MM.1S (cell line): Measurements from ENCODE around the gene ANKDD1A.

ENCODE experiments used
- DNase-seq: peaks from one replicate; pipeline ENCODE4 v3.0.0-alpha.2; 2015
- H2AFZ ChIP-seq: fragments of 300-600 bp; sonication (generic); 2 replicates; pipeline ENCODE4 v1.6.0; 2016; ENCODE audit warnings: antibody characterized with exemption, low read length
- H3F3A ChIP-seq: fragments of 300-600 bp; sonication (generic); 2 replicates; pipeline ENCODE4 v1.6.1; 2016; ENCODE audit warnings: mild to moderate bottlenecking, antibody characterized with exemption, low read length, moderate library complexity, mixed read lengths; ENCODE audit not compliant: insufficient read depth
- H3K27ac ChIP-seq: fragments of 300-600 bp; sonication (generic); 2 replicates; pipeline ENCODE4 v1.5.1; 2016; ENCODE audit warnings: mild to moderate bottlenecking, low read length
- H3K27me3 ChIP-seq: fragments of 300-600 bp; sonication (generic); replicated peaks from 2 replicates; pipeline ENCODE4 v1.6.0; 2016; ENCODE audit warnings: low read length; ENCODE audit not compliant: insufficient read depth
- H3K36me3 ChIP-seq: fragments of 300-600 bp; sonication (generic); replicated peaks from 2 replicates; pipeline ENCODE4 v1.6.1; 2016; ENCODE audit warnings: mild to moderate bottlenecking, low read length, mixed read lengths; ENCODE audit not compliant: insufficient read depth
- H3K4me1 ChIP-seq: fragments of 300-600 bp; sonication (generic); 2 replicates; pipeline ENCODE4 v1.6.1; 2016; ENCODE audit warnings: low read length, mixed read lengths
- H3K4me2 ChIP-seq: fragments of 300-600 bp; sonication (generic); 2 replicates; pipeline ENCODE4 v1.6.0; 2016; ENCODE audit warnings: low read depth, low read length
- H3K4me3 ChIP-seq: fragments of 300-600 bp; sonication (generic); 2 replicates; pipeline ENCODE4 v1.5.1; 2016; ENCODE audit warnings: low read length, mixed read lengths
- H3K79me2 ChIP-seq: fragments of 300-600 bp; sonication (generic); 2 replicates; pipeline ENCODE4 v1.6.1; 2016; ENCODE audit warnings: mixed run types, low read length, mixed read lengths
- H3K9ac ChIP-seq: fragments of 300-600 bp; sonication (generic); 2 replicates; pipeline ENCODE4 v1.6.1; 2016; ENCODE audit warnings: low read length, mixed read lengths
- H3K9me2 ChIP-seq: fragments of 300-600 bp; sonication (generic); replicated peaks from 2 replicates; pipeline ENCODE4 v1.6.1; 2016; ENCODE audit warnings: mild to moderate bottlenecking, low read length, mixed read lengths; ENCODE audit not compliant: insufficient read depth
- H3K9me3 ChIP-seq: fragments of 300-600 bp; sonication (generic); replicated peaks from 2 replicates; pipeline ENCODE4 v1.6.1; 2016; ENCODE audit warnings: mild to moderate bottlenecking, low read length, mixed read lengths; ENCODE audit not compliant: insufficient read depth
- H4K20me1 ChIP-seq: fragments of 300-600 bp; sonication (generic); 2 replicates; pipeline ENCODE4 v1.6.1; 2016; ENCODE audit warnings: mild to moderate bottlenecking, low read length, moderate library complexity, mixed read lengths; ENCODE audit not compliant: insufficient read depth
- EZH2 ChIP-seq: fragments of 300-600 bp; sonication (generic); optimal IDR thresholded peaks from 2 replicates; pipeline ENCODE3; 2017; ENCODE audit warnings: low read depth, mild to moderate bottlenecking, antibody characterized with exemption, low read length, mixed read lengths
- EZH2phosphoT487 ChIP-seq: fragments of 300-600 bp; sonication (generic); IDR thresholded peaks from 2 replicates; pipeline ENCODE4 v1.6.1; 2018; ENCODE audit warnings: antibody characterized with exemption, low read length
- TF ChIP-seq, protein P1 (sequence below): fragments of 300-600 bp; sonication (generic); IDR thresholded peaks from 2 replicates; pipeline ENCODE4 v1.5.1; 2016; ENCODE audit warnings: antibody characterized with exemption, low read length, mixed read lengths

The ANKDD1A gene

DNA sequence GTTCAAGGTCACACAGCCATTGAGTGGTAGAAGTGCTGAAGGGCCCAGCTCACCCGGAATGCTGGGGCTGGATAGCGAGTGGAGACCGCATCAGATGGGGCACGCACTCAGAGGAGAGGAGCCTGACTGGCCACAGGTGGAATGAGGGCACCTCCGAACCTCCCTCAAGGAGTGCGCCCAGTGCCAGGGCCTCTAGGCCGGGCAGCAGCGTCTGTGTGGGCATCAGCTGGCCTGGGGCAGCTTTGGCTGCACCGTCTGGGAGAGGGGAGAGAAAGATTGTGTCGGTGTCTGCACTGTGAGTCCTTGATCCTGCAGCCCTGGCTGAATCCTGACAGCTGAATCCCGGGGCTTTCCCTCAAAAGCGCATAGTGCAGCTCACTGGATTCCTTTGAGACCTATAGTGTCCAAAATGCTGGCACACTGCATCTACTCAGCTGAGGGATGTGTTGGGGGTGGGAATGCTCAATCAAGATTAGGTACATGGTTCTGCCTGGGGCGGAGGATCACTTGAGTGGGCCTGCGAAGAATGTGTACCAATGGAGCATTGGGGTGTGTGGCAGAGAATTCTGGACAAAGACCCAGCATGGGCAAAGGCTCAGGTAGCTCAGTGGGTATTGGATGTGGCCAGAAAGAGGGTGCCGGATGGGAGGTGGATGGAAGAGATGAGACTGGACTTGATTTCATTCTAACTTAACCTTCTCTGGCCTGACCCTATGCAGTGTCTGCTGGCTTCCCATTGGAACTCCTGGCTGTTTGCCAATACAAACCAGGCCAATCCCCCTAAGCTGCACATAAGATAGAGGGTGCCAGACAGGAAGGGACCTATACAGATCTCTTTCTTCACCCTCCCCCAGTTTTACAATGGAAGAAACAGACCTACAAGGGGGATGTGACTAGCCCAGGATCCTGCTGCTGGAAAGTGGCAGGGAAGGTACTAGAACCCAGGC is 950 bp downstream of the ANKDD1A start:
- peak overlapping the region; percentile 95 for H3K4me3 ChIP-seq

DNA sequence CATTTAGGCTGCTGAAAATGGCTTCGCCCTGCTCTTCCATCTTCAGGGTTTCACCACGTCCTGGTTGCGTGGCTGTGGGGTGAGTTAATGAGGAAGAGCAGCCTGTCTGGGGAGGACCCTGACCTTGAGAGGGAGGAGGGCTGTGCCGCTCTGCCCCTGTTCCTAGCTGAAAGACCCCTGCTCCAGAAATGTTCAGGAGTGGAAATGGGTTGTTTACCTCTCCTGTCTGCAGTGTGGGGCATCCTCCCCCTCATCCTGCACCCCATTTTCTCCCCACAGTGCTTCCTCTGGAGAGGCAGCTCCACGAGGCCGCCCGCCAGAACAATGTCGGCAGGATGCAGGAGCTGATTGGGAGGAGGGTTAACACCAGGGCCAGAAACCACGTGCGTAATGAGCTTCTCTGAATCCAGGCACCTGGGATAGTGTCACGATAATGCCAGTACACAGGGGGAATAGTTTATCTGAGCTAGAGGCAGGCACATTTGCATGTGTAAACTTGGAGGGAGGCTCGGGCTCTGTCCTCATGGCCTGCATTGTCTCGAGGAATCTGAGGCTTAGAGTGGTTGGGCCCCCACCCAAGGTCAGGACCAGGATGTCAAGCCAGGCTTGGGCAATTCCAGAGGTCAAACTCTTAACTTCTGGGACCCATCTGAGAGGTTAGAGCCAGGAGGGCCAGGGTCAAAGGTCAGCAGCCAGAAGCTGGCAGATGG is 4.0 kb downstream of the ANKDD1A start:
- DNase-seq, result no peak
- no peak overlapping the region for H3K4me2 ChIP-seq
- TF ChIP-seq, protein P1, sequence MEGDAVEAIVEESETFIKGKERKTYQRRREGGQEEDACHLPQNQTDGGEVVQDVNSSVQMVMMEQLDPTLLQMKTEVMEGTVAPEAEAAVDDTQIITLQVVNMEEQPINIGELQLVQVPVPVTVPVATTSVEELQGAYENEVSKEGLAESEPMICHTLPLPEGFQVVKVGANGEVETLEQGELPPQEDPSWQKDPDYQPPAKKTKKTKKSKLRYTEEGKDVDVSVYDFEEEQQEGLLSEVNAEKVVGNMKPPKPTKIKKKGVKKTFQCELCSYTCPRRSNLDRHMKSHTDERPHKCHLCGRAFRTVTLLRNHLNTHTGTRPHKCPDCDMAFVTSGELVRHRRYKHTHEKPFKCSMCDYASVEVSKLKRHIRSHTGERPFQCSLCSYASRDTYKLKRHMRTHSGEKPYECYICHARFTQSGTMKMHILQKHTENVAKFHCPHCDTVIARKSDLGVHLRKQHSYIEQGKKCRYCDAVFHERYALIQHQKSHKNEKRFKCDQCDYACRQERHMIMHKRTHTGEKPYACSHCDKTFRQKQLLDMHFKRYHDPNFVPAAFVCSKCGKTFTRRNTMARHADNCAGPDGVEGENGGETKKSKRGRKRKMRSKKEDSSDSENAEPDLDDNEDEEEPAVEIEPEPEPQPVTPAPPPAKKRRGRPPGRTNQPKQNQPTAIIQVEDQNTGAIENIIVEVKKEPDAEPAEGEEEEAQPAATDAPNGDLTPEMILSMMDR, result no peak
- no peak for TF ChIP-seq EZH2
- no peak for TF ChIP-seq EZH2phosphoT487
- H3K36me3 ChIP-seq, result no peaks in the 10 kb centered on the region
- no peak overlapping the region for H2AFZ ChIP-seq
- H3F3A ChIP-seq, result 0 out of 2 replicates have a peak, but pooled peaks cover 6% of the 10 kb centered on the region
- H3K9me2 ChIP-seq, result no peaks in the 10 kb centered on the region
- no peaks in the 10 kb centered on the region for H3K9me3 ChIP-seq
- no peaks in the 10 kb centered on the region for H3K27me3 ChIP-seq
- H3K79me2 ChIP-seq, result peaks cover 62% of the 10 kb centered on the region
- no peak overlapping the region for H3K4me3 ChIP-seq
- no peak overlapping the region for H3K9ac ChIP-seq
- H3K4me1 ChIP-seq, result peaks cover 13% of the 10 kb centered on the region
- no peak overlapping the region for H3K27ac ChIP-seq
- no peaks in the 10 kb centered on the region for H4K20me1 ChIP-seq

More for the DNA sequence above, 950 bp downstream of the ANKDD1A start:
- Histone ChIP-seq H3K9ac (peak overlapping the region; percentile 42), H2AFZ (peak overlapping the region; percentile 97), H3K79me2 (peaks cover 48% of the 10 kb centered on the region), H3K27me3 (no peaks in the 10 kb centered on the region), H4K20me1 (no peaks in the 10 kb centered on the region), H3K27ac (no peak overlapping the region), H3K4me1 (peaks cover 14% of the 10 kb centered on the region), H3K36me3 (no peaks in the 10 kb centered on the region), H3K4me2 (peak overlapping the region; percentile 80), H3F3A (0 out of 2 replicates have a peak, but pooled peaks cover 6% of the 10 kb centered on the region), H3K9me2 (no peaks in the 10 kb centered on the region), H3K9me3 (no peaks in the 10 kb centered on the region)
- TF ChIP-seq, protein P1, result no peak
- TF ChIP-seq EZH2, result no peak
- TF ChIP-seq EZH2phosphoT487, result no peak
- no peak for DNase-seq

- Histone ChIP-seq H3K79me2 (peaks cover 64% of the 10 kb centered on the region), H3F3A (0 out of 2 replicates have a peak, but pooled peaks cover 3% of the 10 kb centered on the region), H3K36me3 (no peaks in the 10 kb centered on the region), H3K9me2 (no peaks in the 10 kb centered on the region), H3K4me3 (no peak overlapping the region), H3K4me2 (no peak overlapping the region), H3K27me3 (no peaks in the 10 kb centered on the region), H3K9ac (no peak overlapping the region), H3K4me1 (0 out of 2 replicates have a peak, but pooled peaks cover 10% of the 10 kb centered on the region), H3K27ac (no peak overlapping the region), H3K9me3 (no peaks in the 10 kb centered on the region), H4K20me1 (no peaks in the 10 kb centered on the region), H2AFZ (no peak overlapping the region)
- no peak for DNase-seq
- TF ChIP-seq, protein P1, result no peak
- TF ChIP-seq EZH2, result no peak
- no peak for TF ChIP-seq EZH2phosphoT487
Measured at GRCh38 chr15:64916365-64916764, 4.7 kb downstream of the ANKDD1A start.
